ENCODE results near the gene TST. TPM values are rescaled to one million over a fixed set of nuclear protein-coding genes. Genes with fewer than 3 reads are reported as not detected.

TST gene
- total and polyA plus RNA-seq, 2 of the 8 experiments (the other 6 are each of a cell fraction or from before 2014, with no cell fraction given): 22.6 to 61.6 TPM

DNA sequence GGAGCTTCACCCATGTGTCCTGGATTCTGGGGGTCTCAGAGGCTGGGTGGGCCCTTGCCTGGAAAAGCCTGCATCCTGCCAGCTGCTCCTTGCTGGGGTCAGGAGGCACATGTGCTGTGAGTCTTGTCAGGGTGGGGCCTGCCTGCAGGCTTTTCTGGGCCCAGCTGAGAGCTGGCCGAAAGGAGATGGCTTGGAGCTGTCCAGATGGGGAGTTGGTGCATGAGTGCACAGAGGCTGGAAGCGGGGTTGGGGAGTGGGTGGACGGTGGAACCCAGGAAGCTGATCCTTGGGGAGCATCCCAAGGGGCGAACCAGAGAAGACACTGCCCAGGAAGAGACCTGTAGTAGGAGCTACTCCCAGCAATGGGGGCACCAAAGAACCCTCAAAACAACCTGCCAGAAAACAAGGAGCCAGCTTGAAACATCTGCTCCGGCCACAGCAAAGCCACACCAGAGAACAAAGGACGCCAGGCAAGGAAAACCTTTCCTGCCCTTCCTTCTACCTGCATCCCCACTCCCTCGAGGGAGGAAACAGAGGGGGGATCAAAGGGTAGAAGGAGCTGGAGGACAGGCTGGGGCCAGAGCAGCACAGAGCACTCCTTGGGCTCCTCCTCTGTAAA is 24.1 kb upstream of the TST start:
- Histone ChIP-seq H3K27ac (ENCODE audit: low read depth, low read length) (no peak overlapping the region), H3K14ac (ENCODE audit: insufficient read length) (no peak overlapping the region), H2BK20ac (ENCODE audit: low read length) (no peak overlapping the region), H3K4me2 (ENCODE audit: insufficient read depth in 1 of 2, low read depth in 2 of 2, low read length in 2 of 2) (no peak overlapping the region), H2AK5ac (ENCODE audit: low read depth, low read length) (no peak overlapping the region), H3K36me3 (ENCODE audit: control insufficient read depth in 2 of 4, insufficient read depth in 4 of 4, low read length in 3 of 4) (no peaks in the 10 kb centered on the region), H2BK120ac (replicated peaks; ENCODE audit: low read depth, low read length) (no peak overlapping the region), H3K27me3 (replicated peaks in 1 of 4; ENCODE audit: control insufficient read depth in 3 of 4, extremely low read depth in 1 of 4, insufficient read depth in 3 of 4, low read length in 3 of 4) (peaks cover 0 to 11% (median 0%) of the 10 kb centered on the region in 4 experiments; a peak in 4 of 7 replicates), H3K56ac (replicated peaks; ENCODE audit: insufficient read length, low read depth, low read length) (no peak overlapping the region), H3K4me1 (replicated peaks in 1 of 4; ENCODE audit: control insufficient read depth in 3 of 4, insufficient read depth in 4 of 4, low read length in 3 of 4) (no peaks in the 10 kb centered on the region; a peak in 1 of 7 replicates), H3K79me1 (ENCODE audit: low read depth, low read length) (no peaks in the 10 kb centered on the region), H3K18ac (ENCODE audit: extremely low read depth, low read length) (no peak overlapping the region), H3K9me3 (ENCODE audit: insufficient read depth in 2 of 2, low read depth in 1 of 2, low read length in 1 of 2) (no peaks in the 10 kb centered on the region), H4K5ac (ENCODE audit: insufficient read length, low read depth, low read length) (no peak overlapping the region), H2AFZ (ENCODE audit: low read length) (no peak overlapping the region), H3K4ac (replicated peaks; ENCODE audit: insufficient read length, low read depth, low read length) (no peak overlapping the region), H2BK15ac (ENCODE audit: low read length) (no peak overlapping the region), H4K20me1 (replicated peaks in 1 of 2; ENCODE audit: control insufficient read depth in 1 of 2, insufficient read depth in 2 of 2, low read length in 2 of 2) (no peaks in the 10 kb centered on the region), H3K79me2 (ENCODE audit: control insufficient read depth in 1 of 2, insufficient read depth in 2 of 2, low read length in 2 of 2) (no peaks in the 10 kb centered on the region), H3K23ac (ENCODE audit: insufficient read length) (no peak overlapping the region), H4K91ac (replicated peaks; ENCODE audit: insufficient read length, low read length) (no peak overlapping the region), H2BK5ac (ENCODE audit: low read depth, low read length) (no peak overlapping the region), H3K9ac (replicated peaks in 1 of 4; ENCODE audit: extremely low read depth in 1 of 4, low read depth in 3 of 4, low read length in 3 of 4) (no peak overlapping the region), H3K23me2 (ENCODE audit: low read depth, low read length) (no peaks in the 10 kb centered on the region), H4K8ac (ENCODE audit: extremely low read depth, insufficient read depth, low read length) (peak overlapping the region; percentile 79; the same call in 1 of the 2 replicates), H2BK12ac (ENCODE audit: low read depth, low read length) (no peak overlapping the region), H3K4me3 (ENCODE audit: extremely low read depth in 1 of 4, insufficient read depth in 2 of 4, low read depth in 3 of 4, low read length in 4 of 4) (no peak overlapping the region)
- DNase-seq (ENCODE audit: low read depth in 1 of 2, low spot score in 2 of 2): no peak
- ChIA-PET POLR2A (ENCODE audit: partially characterized antibody) (interaction anchor here (0.7 to 3.0 kb wide), 5 partner anchors 11 to 29 kb away, joined by 3 to 13 read pairs (median 4); no protein-coding TSS in a partner anchor), CTCF (ENCODE audit: partially characterized antibody) (interaction anchor here (0.7 to 5.2 kb wide), 12 partner anchors 11 to 123 kb away, joined by 3 to 56 read pairs (median 4); no protein-coding TSS in a partner anchor)
- WGBS, 2 experiments (ENCODE audit: extremely low coverage in 1 of 2, insufficient coverage in 1 of 2, insufficient read length in 1 of 2, insufficient replicate concordance in 2 of 2, low coverage in 1 of 2, low lambda C conversion rate in 2 of 2, missing lambda C conversion rate in 1 of 2): 77% methylated on average over 7 of the region's 7 CpGs; no CpG with 5 or more reads in 1 of the 2 experiments
- no peak for FAIRE-seq
- TF ChIP-seq SIX5 (IDR thresholded peaks at IDR 0.05; ENCODE audit: low read depth, low read length) (no peak), RNF2 (IDR thresholded peaks at IDR 0.05; ENCODE audit: borderline replicate concordance, low read depth, low read length, missing control alignments, poor library complexity, severe bottlenecking) (no peak), ZNF274 (IDR thresholded peaks at IDR 0.05; ENCODE audit: borderline replicate concordance, extremely low read depth, low read length) (no peak), SIRT6 (IDR thresholded peaks at IDR 0.05; ENCODE audit: low read length) (no peak), KDM5A (IDR thresholded peaks at IDR 0.05; ENCODE audit: low read length) (no peak), NANOG (IDR thresholded peaks at IDR 0.05; ENCODE audit: insufficient read depth, low read depth, low read length, poor library complexity, severe bottlenecking) (no peak), POU5F1 (IDR thresholded peaks at IDR 0.05; ENCODE audit: low read depth, low read length) (no peak), CTBP2 (IDR thresholded peaks at IDR 0.05; ENCODE audit: borderline replicate concordance, insufficient read depth, insufficient read length, low read length) (no peak), BACH1 (IDR thresholded peaks at IDR 0.05; ENCODE audit: low read length) (no peak), POLR2A (IDR thresholded peaks at IDR 0.05; ENCODE audit: control extremely low read depth in 1 of 2, low read depth in 2 of 2, low read length in 2 of 2) (no peak), PHF8 (conservative IDR thresholded peaks at IDR 0.05; ENCODE audit: low read depth, low read length) (no peak), JUN (IDR thresholded peaks at IDR 0.05; ENCODE audit: low read depth, low read length) (no peak), GTF2F1 (IDR thresholded peaks at IDR 0.05; ENCODE audit: borderline replicate concordance, low read depth, low read length) (no peak), JUND (IDR thresholded peaks at IDR 0.05; ENCODE audit: low read length) (no peak)

Measured in H1 (cell line).